HTERT RPE-1 (cell line): ENCODE results near the gene RASA2.
"Not testable (repeated sequence)": the region's sequence is repeated elsewhere in the genome, so short reads cannot be mapped to it uniquely, and the experiment has no call there.

Experiments
- in situ Hi-C: fragments of 300-500 bp; cut with MboI; formaldehyde crosslinking; loops from 4 replicates; pipeline ENCODE4 v1.14.3; 2020; ENCODE audit warnings: low sequenced_read_pairs

Gene RASA2

GRCh38 chr3:141526709-141527108, 39.9 kb downstream of the RASA2 start:
- in situ Hi-C loops = no loop called here

- in situ Hi-C loops = no loop called here
Measured at GRCh38 chr3:141528800-141529199, 42.0 kb downstream of the RASA2 start.

GRCh38 chr3:141529256-141529655, 42.4 kb downstream of the RASA2 start:
- in situ Hi-C loops = no loop called here

- in situ Hi-C loops = no loop called here
Measured at GRCh38 chr3:141529717-141530414, 43.0 kb downstream of the RASA2 start.

- in situ Hi-C loops = no loop called here
Measured at GRCh38 chr3:141530415-141530768, 43.6 kb downstream of the RASA2 start.

GRCh38 chr3:141532609-141533008, 45.8 kb downstream of the RASA2 start:
- in situ Hi-C loops = no loop called here

GRCh38 chr3:141536017-141536416, 49.2 kb downstream of the RASA2 start:
- in situ Hi-C loops = not testable (repeated sequence)

GRCh38 chr3:141537856-141538255, 51.0 kb downstream of the RASA2 start:
- in situ Hi-C loops = no loop called here

- in situ Hi-C loops = no loop called here
Measured at GRCh38 chr3:141538568-141539240, 51.9 kb downstream of the RASA2 start.

- in situ Hi-C loops = no loop called here
Measured at GRCh38 chr3:141539431-141540187, 52.8 kb downstream of the RASA2 start.

GRCh38 chr3:141540531-141540930, 53.7 kb downstream of the RASA2 start:
- in situ Hi-C loops = no loop called here

- in situ Hi-C loops = no loop called here
Measured at GRCh38 chr3:141542202-141542969, 55.6 kb downstream of the RASA2 start.

- in situ Hi-C loops = no loop called here
Measured at GRCh38 chr3:141542989-141543388, 56.2 kb downstream of the RASA2 start.

- in situ Hi-C loops = no loop called here
Measured at GRCh38 chr3:141544697-141545096, 57.9 kb downstream of the RASA2 start.

- in situ Hi-C loops = no loop called here
Measured at GRCh38 chr3:141546081-141546480, 59.3 kb downstream of the RASA2 start.

GRCh38 chr3:141546586-141546985, 59.8 kb downstream of the RASA2 start:
- in situ Hi-C loops = no loop called here

GRCh38 chr3:141547791-141548190, 61.0 kb downstream of the RASA2 start:
- in situ Hi-C loops = no loop called here

GRCh38 chr3:141550926-141551665, 64.3 kb downstream of the RASA2 start:
- in situ Hi-C loops = loop anchor here (25.0 kb wide), 1 partner anchor 89 kb away; no protein-coding TSS in a partner anchor

GRCh38 chr3:141552440-141552991, 65.7 kb downstream of the RASA2 start:
- in situ Hi-C loops = loop anchor here (25.0 kb wide), 1 partner anchor 90 kb away; no protein-coding TSS in a partner anchor

GRCh38 chr3:141553055-141553454, 66.2 kb downstream of the RASA2 start:
- in situ Hi-C loops = loop anchor here (25.0 kb wide), 1 partner anchor 91 kb away; no protein-coding TSS in a partner anchor
